ENCODE measurements around the gene RXRA.

GRCh38 chr9:134320868-134321471 is 5.3 kb upstream of the RXRA start:
- TF ChIP-seq POLR2A (IDR thresholded peaks at IDR 0.05) = no peak
- TF ChIP-seq POLR2AphosphoS5 (IDR thresholded peaks at IDR 0.05) = no peak
- no peak for TF ChIP-seq CTCF (IDR thresholded peaks at IDR 0.05)

All from upper lobe of left lung (tissue), 4 donors.